GM19193 (cell line): ENCODE data around the gene CCDC71L.

Source experiments
- POLR2A ChIP-seq: IDR thresholded peaks from 4 replicates; pipeline ENCODE4 v1.6.1; 2011; ENCODE audit not compliant: insufficient read depth, insufficient read length; ENCODE audit errors: extremely low read depth

CCDC71L gene

GRCh38 chr7:106659963-106660861, 746 bp downstream of the CCDC71L start:
- TF ChIP-seq POLR2A: no peak

- no peak for TF ChIP-seq POLR2A
These were observed 1.6 kb downstream of the CCDC71L start for GRCh38 chr7:106659166-106659962.

GRCh38 chr7:106658316-106659165, 2.4 kb downstream of the CCDC71L start:
- TF ChIP-seq POLR2A: no peak

GRCh38 chr7:106657085-106657991, 3.6 kb downstream of the CCDC71L start:
- TF ChIP-seq POLR2A: no peak

- no peak for TF ChIP-seq POLR2A
These were observed 5.1 kb downstream of the CCDC71L start for GRCh38 chr7:106655703-106656498.

DNA sequence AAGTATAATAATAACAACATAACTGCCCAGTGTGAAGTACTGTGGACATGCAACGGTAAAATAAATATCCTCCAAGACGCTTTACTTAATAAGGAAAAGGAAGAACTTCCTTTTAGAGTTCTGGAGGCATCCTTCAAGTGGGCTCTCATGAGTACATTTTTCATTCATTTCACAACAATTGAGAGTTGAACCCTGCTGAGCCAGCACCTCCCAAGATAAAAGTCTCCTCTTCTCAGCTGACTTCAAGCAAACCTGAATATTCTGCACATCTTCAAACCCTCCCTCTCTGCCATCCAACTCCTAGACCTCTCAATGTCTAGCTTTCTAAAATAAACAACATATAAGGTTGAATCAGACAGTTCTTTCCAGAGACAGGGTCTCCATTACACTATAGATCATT, 7.5 kb downstream of the CCDC71L start:
- TF ChIP-seq POLR2A: no peak

- TF ChIP-seq POLR2A: no peak
These were observed 8.0 kb downstream of the CCDC71L start for GRCh38 chr7:106652909-106653308.

- no peak for TF ChIP-seq POLR2A
These were observed 8.9 kb downstream of the CCDC71L start for GRCh38 chr7:106652092-106652491.

DNA sequence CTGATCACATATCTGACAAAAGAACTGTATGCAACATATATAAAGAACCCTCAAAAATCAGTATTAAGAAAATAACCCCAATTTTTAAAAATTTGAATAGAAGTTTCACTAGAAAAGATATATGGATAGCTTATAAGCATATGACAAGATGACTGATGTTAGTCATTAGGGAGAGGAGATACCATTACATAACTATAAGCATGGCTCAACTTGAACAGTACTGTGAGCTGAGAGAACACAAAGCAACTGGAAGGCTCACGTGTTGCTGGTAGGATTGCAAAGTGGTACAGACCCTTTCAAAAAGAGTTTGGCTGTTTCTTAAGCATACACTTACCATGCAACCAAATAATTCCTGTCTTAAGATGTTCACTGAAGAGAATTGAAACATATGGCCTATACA, 14.7 kb downstream of the CCDC71L start:
- no peak for TF ChIP-seq POLR2A

- TF ChIP-seq POLR2A: no peak
These were observed 16.0 kb downstream of the CCDC71L start for GRCh38 chr7:106644999-106645398.

DNA sequence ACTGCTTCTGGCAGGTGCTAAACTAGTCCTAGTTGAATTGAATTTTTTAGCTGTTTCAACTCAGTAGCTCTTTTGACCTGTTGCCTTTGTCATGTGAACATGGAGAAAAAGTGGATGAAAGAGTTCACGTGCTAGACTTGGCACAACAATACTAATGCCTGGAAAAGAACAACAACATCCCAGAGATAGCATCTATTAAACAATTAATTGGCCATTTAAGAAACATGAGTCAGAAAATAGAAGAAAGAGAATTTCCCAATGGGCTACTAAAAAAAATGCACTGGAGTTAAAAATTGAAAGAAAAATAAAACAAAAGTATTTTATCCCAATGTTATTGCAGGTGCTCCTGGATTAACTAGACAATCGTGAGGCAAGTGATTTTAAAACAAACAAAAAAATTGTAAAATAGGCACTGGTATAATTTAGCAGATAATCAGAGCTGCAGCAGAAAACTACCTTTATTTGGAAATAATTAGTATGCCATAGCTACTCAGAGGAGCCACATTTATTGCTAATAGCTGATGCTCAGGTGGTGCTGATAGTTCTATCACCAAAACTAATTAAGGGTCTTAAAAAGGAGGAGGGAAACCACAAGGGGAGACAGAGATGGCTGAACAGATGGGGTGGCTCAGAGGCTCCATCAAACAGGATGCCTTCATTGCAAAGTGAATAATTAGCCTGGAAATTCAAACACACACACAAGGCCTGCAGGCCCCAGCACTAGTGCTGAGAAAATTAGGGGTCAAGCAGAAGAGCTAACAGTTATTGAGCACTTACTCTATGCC, 17.6 kb downstream of the CCDC71L start:
- no peak for TF ChIP-seq POLR2A

- TF ChIP-seq POLR2A: no peak
These were observed 19.5 kb downstream of the CCDC71L start for GRCh38 chr7:106641416-106641815.
